Measurements from ENCODE around the gene TPM2. TPM values are rescaled to one million over a fixed set of nuclear protein-coding genes. Genes with fewer than 3 reads are reported as not detected.

Gene TPM2
- total and polyA plus RNA-seq, 10 of the 15 experiments (the other 5 are each of a cell fraction or from before 2014, with no cell fraction given), result 0.11 to 9.3 (median 1.1) TPM

DNA sequence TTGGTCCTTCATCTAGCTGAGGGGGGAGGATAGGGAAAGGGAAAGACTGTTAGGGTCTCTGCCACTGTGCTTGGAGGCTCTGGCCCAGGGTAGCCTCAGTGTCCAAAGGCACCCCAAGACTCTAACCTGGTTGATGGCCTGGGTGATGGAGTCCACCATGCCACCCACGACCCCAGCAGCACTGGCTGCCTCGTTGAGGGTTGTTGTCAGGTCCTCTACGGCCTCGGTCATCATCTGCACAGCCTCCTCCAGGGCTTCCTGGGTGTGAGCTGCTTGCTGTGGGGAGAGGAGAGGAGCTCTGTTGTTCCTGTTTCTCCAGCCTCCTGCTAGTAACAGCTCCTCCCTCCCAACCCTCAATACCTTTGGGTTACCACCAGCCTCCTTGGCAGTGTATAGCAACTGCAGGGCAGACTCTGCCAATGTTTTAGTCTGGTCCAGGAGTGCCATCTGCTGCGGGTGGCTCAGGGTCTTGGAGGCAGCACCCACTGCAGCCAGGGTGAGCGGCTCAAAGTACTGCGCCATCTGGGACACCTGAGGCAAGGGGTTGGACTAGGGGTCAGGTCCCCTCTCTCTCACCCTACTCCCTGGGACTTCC lies 16.2 kb upstream of the TPM2 start:
- FAIRE-seq (no peak), ATAC-seq (no peak), DNase-seq (ENCODE audit: low read depth, low spot score) (no peak)
- H3K9me3 ChIP-seq (replicated peaks; ENCODE audit: control insufficient read depth, insufficient read depth, low read length), result no peaks in the 10 kb centered on the region
- TSS peak; percentile 47 for BruUV-seq (replicated peaks)
- ChIA-PET CTCF (interaction anchor here (1.4 to 4.1 kb wide), 2 partner anchors 9 to 36 kb away, joined by 3 to 33 read pairs; no protein-coding TSS in a partner anchor), RAD21 (ENCODE audit: unreplicated experiment) (no interaction called here), SMC1A (ENCODE audit: uncharacterized antibody, unreplicated experiment) (interaction anchor here (2.2 kb wide), 1 partner anchor 22 kb away, joined by 5 read pairs; no protein-coding TSS in a partner anchor), POLR2A (interaction anchor here (0.8 kb wide), 1 partner anchor 9 kb away, joined by 3 read pairs; no protein-coding TSS in a partner anchor)
- no peak overlapping the region for H3K9ac ChIP-seq (ENCODE audit: control insufficient read depth, insufficient read depth, low read length)
- no peak overlapping the region for H2AFZ ChIP-seq (ENCODE audit: control insufficient read depth, low read depth, low read length)
- no peak for TF ChIP-seq TBL1XR1 (IDR thresholded peaks at IDR 0.05; ENCODE audit: low read depth, low read length)
- TF ChIP-seq PAX8 (IDR thresholded peaks at IDR 0.05), result no peak
- no peak for TF ChIP-seq CBX3 (IDR thresholded peaks at IDR 0.05; ENCODE audit: borderline replicate concordance, low read depth)
- peaks cover 56 to 64% of the 10 kb centered on the region in 2 experiments for H3K36me3 ChIP-seq (ENCODE audit: control insufficient read depth in 2 of 2, insufficient read depth in 2 of 2, low read length in 1 of 2)
- H3K4me2 ChIP-seq (ENCODE audit: control insufficient read depth, insufficient read depth), result no peak overlapping the region
- no peaks in the 10 kb centered on the region for H3K27me3 ChIP-seq (replicated peaks in 1 of 2; ENCODE audit: control insufficient read depth in 2 of 2, insufficient read depth in 2 of 2, low read length in 1 of 2)
- in situ Hi-C loops (cut with MboI) (no loop called here), intact Hi-C loops (cut with micrococcal nuclease; ENCODE audit: unreplicated experiment) (no loop called here)
- H3K4me1 ChIP-seq (ENCODE audit: control insufficient read depth, insufficient read depth, low read length), result no peaks in the 10 kb centered on the region
- H3K27ac ChIP-seq (ENCODE audit: control insufficient read depth, insufficient read depth), result no peak overlapping the region
- 91% methylated on average over 7 of the region's 7 CpGs for WGBS (ENCODE audit: insufficient coverage, insufficient replicate concordance, low lambda C conversion rate, missing lambda C conversion rate)
- no peaks in the 10 kb centered on the region for H4K20me1 ChIP-seq (ENCODE audit: control insufficient read depth, insufficient read depth)
- no peaks in the 10 kb centered on the region for H3K79me2 ChIP-seq (ENCODE audit: control insufficient read depth, insufficient read depth, low read length)
- no peak overlapping the region for H3K4me3 ChIP-seq

DNA sequence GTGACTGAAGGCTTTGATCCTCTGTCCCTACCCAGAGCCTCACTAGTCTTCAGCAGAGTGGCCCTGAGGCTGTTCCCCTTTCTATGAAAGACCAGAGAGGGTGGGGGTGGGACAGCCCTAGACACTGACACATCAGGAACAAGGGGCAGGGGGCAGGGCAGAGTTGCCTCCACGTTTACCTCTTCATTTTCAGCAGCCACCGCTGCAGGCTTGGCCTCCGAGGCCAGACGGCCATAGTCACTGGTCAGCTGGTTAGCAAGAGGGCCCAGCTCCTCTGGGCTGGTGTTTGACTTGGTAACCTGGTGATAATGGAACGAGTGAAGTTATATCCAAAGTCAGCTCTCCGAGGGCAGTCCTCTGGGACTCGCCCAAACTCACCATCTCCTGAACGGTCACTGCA lies 15.6 kb upstream of the TPM2 start:
- no peak overlapping the region for H2AFZ ChIP-seq (ENCODE audit: control insufficient read depth, low read depth, low read length)
- no peak overlapping the region for H3K4me2 ChIP-seq (ENCODE audit: control insufficient read depth, insufficient read depth)
- SMC1A ChIA-PET (ENCODE audit: uncharacterized antibody, unreplicated experiment), result interaction anchor here (0.7 to 2.2 kb wide), 2 partner anchors 22 to 39 kb away, joined by 3 to 5 read pairs; no protein-coding TSS in a partner anchor
- H3K9ac ChIP-seq (ENCODE audit: control insufficient read depth, insufficient read depth, low read length), result no peak overlapping the region
- in situ Hi-C loops (cut with MboI) (no loop called here), intact Hi-C loops (cut with micrococcal nuclease; ENCODE audit: unreplicated experiment) (no loop called here)
- H3K9me3 ChIP-seq (replicated peaks; ENCODE audit: control insufficient read depth, insufficient read depth, low read length), result no peaks in the 10 kb centered on the region
- H3K4me3 ChIP-seq, result no peak overlapping the region
- H3K79me2 ChIP-seq (ENCODE audit: control insufficient read depth, insufficient read depth, low read length), result no peaks in the 10 kb centered on the region
- FAIRE-seq, result no peak
- H4K20me1 ChIP-seq (ENCODE audit: control insufficient read depth, insufficient read depth), result no peaks in the 10 kb centered on the region
- peaks cover 51 to 64% of the 10 kb centered on the region in 2 experiments for H3K36me3 ChIP-seq (ENCODE audit: control insufficient read depth in 2 of 2, insufficient read depth in 2 of 2, low read length in 1 of 2)
- no peaks in the 10 kb centered on the region for H3K4me1 ChIP-seq (ENCODE audit: control insufficient read depth, insufficient read depth, low read length)
- no TSS peak for BruUV-seq (replicated peaks)
- no peak for ATAC-seq
- 82% methylated on average over 8 of the region's 8 CpGs for WGBS (ENCODE audit: insufficient coverage, insufficient replicate concordance, low lambda C conversion rate, missing lambda C conversion rate)
- RAD21 ChIA-PET (ENCODE audit: unreplicated experiment), result no interaction called here
- no peaks in the 10 kb centered on the region for H3K27me3 ChIP-seq (replicated peaks in 1 of 2; ENCODE audit: control insufficient read depth in 2 of 2, insufficient read depth in 2 of 2, low read length in 1 of 2)
- no peak overlapping the region for H3K27ac ChIP-seq (ENCODE audit: control insufficient read depth, insufficient read depth)
- POLR2A ChIA-PET, result no interaction called here
- no peak for DNase-seq (ENCODE audit: low read depth, low spot score)
- CTCF ChIA-PET, result interaction anchor here (1.4 to 4.1 kb wide), 2 partner anchors 9 to 36 kb away, joined by 3 to 33 read pairs; no protein-coding TSS in a partner anchor
- TF ChIP-seq, protein P1, sequence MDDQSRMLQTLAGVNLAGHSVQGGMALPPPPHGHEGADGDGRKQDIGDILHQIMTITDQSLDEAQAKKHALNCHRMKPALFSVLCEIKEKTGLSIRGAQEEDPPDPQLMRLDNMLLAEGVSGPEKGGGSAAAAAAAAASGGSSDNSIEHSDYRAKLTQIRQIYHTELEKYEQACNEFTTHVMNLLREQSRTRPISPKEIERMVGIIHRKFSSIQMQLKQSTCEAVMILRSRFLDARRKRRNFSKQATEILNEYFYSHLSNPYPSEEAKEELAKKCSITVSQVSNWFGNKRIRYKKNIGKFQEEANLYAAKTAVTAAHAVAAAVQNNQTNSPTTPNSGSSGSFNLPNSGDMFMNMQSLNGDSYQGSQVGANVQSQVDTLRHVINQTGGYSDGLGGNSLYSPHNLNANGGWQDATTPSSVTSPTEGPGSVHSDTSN (IDR thresholded peaks at IDR 0.05; ENCODE audit: insufficient replicate concordance, low read depth, low read length), result no peak
- TF ChIP-seq, protein P2, sequence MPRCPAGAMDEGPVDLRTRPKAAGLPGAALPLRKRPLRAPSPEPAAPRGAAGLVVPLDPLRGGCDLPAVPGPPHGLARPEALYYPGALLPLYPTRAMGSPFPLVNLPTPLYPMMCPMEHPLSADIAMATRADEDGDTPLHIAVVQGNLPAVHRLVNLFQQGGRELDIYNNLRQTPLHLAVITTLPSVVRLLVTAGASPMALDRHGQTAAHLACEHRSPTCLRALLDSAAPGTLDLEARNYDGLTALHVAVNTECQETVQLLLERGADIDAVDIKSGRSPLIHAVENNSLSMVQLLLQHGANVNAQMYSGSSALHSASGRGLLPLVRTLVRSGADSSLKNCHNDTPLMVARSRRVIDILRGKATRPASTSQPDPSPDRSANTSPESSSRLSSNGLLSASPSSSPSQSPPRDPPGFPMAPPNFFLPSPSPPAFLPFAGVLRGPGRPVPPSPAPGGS (IDR thresholded peaks at IDR 0.05; ENCODE audit: borderline replicate concordance, insufficient read depth, low read depth, low read length, poor library complexity, severe bottlenecking), result no peak
- TF ChIP-seq, protein P3, sequence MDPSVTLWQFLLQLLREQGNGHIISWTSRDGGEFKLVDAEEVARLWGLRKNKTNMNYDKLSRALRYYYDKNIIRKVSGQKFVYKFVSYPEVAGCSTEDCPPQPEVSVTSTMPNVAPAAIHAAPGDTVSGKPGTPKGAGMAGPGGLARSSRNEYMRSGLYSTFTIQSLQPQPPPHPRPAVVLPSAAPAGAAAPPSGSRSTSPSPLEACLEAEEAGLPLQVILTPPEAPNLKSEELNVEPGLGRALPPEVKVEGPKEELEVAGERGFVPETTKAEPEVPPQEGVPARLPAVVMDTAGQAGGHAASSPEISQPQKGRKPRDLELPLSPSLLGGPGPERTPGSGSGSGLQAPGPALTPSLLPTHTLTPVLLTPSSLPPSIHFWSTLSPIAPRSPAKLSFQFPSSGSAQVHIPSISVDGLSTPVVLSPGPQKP (IDR thresholded peaks at IDR 0.05; ENCODE audit: low read depth, low read length), result no peak
- TF ChIP-seq NBN (IDR thresholded peaks at IDR 0.05) (no peak), NFXL1 (IDR thresholded peaks at IDR 0.05; ENCODE audit: borderline replicate concordance) (no peak), JUND (IDR thresholded peaks at IDR 0.05; ENCODE audit: low read depth, low read length) (no peak), ZZZ3 (IDR thresholded peaks at IDR 0.05; ENCODE audit: control insufficient read depth, insufficient read length, low read depth) (no peak), CHD2 (IDR thresholded peaks at IDR 0.05; ENCODE audit: borderline replicate concordance, low read depth, low read length) (no peak), EZH2 (IDR thresholded peaks at IDR 0.05; ENCODE audit: borderline replicate concordance, control insufficient read depth, low read depth, low read length) (no peak)
